GM13977 (cell line): ENCODE measurements around the gene ALDH1A1.

Experiments used
- DNase-seq: peaks from one replicate; pipeline ENCODE4 v3.0.0; 2012; ENCODE audit warnings: low spot score
- in situ Hi-C: fragments of 300-500 bp; cut with MboI; formaldehyde crosslinking; loops from one replicate; pipeline ENCODE4 v1.12.0; 2022; ENCODE audit warnings: low sequenced_read_pairs, low pct_unique_long_range_greater_than_20kb, mixed read lengths, inconsistent platforms; ENCODE audit not compliant: unreplicated experiment
- TF ChIP-seq, protein P1 (sequence below): IDR thresholded peaks from 2 replicates; pipeline ENCODE4 v1.5.1; 2012; ENCODE audit warnings: mild to moderate bottlenecking, control low read depth; ENCODE audit not compliant: insufficient read depth; ENCODE audit errors: extremely low read depth, missing control alignments

The ALDH1A1 gene

DNA sequence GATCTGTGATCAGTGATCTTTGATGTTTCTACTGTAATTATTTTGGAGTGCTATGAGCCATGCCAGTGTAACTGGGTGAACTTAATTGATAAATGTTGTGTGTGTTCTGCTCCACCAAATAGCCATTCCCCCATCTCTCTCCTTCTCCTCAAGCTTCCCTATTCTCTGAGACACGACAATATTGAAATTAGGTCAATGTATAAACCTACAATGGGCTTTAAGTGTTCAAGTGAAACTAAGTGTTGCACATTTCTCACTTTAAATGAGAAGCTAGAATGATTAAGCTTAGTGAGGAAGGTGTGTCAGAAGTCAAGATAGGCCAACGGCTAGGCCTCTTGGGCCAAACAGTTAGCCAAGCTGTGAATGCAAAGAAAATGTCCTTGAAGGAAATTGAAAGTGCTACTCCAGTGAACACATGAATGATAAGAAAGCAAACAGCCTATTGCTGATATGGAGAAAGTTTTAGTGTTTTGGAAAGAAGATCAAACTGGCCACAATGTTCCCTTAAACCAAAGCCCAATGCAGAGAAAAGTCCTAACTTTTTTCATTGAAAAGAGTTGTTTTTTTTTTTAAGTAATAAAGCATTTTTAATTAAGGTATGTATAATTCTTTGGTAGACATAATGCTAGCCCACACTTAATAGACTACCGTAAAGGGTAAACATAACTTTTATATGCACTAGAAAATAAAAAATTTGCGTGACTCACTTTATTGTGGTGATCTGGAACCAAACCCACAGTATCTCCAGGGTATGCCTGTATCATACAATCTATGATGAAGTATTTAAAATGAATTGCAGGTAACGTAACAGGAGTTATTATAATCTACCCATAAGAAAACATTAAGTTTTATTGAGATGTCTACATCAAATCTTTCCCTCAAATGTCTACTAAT lies 42.5 kb upstream of the ALDH1A1 start:
- in situ Hi-C loops, result no loop called here
- DNase-seq, result no peak
- TF ChIP-seq, protein P1, sequence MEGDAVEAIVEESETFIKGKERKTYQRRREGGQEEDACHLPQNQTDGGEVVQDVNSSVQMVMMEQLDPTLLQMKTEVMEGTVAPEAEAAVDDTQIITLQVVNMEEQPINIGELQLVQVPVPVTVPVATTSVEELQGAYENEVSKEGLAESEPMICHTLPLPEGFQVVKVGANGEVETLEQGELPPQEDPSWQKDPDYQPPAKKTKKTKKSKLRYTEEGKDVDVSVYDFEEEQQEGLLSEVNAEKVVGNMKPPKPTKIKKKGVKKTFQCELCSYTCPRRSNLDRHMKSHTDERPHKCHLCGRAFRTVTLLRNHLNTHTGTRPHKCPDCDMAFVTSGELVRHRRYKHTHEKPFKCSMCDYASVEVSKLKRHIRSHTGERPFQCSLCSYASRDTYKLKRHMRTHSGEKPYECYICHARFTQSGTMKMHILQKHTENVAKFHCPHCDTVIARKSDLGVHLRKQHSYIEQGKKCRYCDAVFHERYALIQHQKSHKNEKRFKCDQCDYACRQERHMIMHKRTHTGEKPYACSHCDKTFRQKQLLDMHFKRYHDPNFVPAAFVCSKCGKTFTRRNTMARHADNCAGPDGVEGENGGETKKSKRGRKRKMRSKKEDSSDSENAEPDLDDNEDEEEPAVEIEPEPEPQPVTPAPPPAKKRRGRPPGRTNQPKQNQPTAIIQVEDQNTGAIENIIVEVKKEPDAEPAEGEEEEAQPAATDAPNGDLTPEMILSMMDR, result no peak

DNA sequence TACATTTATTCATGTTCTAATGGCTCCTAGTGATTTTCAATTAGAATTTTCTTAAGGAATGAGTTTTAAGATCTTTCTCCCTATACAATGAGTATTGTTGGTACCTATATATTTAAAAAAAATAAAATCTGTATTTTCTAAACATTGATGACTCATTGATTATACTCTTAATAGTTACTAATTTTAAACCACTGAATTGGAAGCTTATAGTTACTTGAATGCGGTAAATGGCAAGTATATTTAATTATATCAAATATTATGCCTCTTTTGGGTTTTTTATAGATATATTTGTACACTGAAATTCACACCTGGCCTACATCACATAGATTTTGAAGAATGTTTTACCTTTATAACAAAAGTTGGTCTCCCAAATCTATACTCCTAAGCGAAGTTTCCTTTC lies 38.9 kb upstream of the ALDH1A1 start:
- TF ChIP-seq, protein P1, result no peak
- in situ Hi-C loops, result no loop called here
- DNase-seq, result no peak

DNA sequence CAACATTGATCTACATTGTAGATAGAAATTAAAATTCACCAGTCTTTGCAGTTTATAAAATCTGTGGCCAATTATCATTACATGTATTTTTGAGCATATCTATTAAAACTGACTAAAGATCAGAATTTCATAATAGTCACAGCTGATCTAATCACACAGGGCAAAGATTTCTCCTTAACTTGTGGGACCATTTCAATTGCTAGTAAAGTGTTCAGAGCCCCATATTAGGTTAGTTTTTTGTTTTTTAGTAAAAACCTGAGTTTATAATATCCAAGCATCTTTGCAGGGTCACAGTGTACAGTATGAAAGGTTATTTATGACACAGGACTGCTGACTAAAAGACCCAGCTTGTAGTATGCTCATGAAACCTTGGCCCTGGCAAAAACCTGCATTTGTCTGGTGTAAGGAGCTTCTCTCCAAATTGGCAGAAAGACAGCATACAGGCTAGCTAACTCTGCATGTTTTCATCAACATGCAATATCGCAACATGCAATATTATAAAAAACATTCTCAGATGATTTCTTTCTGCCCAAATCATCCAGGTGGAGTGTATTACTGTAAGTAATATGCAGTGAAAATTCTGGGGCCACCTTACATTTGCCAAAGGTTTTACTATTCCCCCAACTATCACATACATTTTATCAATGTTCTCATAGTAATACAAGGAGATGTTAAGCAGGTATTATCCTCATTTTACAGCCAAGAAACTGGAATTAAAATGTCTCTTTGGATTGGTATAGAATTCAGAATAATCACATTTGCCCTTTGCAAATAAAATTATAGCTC lies 37.7 kb upstream of the ALDH1A1 start:
- in situ Hi-C loops, result no loop called here
- TF ChIP-seq, protein P1, result no peak
- no peak for DNase-seq

DNA sequence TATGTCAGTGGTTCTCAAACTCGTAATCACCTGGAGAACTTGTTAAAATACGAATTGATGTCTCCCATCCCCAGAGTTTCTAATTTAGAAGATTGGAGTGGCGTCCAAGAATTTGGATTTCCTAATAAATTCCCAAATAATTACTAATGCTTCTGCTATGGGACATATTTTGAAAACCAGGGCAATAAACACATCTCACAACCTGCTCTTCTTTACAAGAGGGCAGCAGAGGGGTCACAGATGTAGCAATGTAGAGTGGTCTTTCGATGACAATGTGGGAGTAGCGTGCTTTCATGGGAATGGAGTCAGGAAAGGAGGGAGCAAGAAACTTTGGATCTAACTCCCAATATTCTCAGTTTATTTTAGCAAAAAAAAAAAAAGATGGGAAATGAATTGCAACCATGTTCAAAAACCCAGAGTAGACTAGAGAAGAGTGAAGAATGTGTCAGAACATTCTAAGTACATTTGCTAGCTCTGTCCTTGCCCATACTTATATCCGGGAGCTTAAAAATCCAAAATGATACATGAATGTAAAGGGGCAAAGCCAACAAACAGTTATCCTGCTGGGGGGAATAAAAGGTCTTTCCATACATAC lies 33.8 kb upstream of the ALDH1A1 start:
- in situ Hi-C loops, result no loop called here
- no peak for DNase-seq
- TF ChIP-seq, protein P1, result no peak

DNA sequence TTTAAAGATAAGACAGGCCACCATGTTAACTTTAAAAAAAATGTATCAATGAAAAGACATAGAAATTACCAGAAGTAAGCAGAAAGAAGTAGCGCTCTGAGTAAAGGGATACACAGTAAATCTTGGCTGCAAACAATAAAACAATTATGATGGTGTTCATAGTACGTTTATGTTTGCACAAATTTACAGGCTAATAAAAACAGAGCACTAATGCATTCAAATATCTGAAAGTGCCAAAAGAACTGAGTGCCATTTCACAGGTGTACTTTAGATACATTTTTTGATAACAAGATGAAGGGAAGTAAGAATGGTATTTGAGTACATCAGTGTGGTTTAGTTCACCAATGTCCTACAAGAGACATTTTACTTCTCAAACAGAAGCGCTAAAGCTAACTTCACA lies 32.9 kb upstream of the ALDH1A1 start:
- TF ChIP-seq, protein P1, result no peak
- DNase-seq, result no peak
- in situ Hi-C loops, result no loop called here

DNA sequence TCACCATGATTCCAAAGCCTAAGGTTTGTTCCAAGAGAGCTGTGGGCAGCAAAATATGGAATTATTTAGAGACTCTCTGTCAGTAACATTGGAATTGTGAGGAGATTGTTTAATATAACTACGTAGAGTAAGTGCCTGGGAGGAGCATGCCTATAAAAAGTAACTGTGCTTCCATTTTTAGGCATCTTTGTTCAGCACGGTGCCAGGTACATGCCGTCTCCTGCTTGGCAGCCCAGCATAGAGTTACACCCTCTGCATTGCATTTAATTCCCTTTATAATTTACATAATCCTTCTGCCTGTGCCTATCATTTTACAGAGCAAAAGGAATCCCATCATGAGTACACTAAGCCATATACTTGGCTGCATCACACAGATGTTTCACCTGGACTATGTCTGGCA lies 32.1 kb upstream of the ALDH1A1 start:
- no peak for DNase-seq
- in situ Hi-C loops, result no loop called here
- TF ChIP-seq, protein P1, result no peak
